Measurements from ENCODE around the gene ZNF292. TPM values are rescaled to one million over a fixed set of nuclear protein-coding genes. Genes with fewer than 3 reads are reported as not detected.

ZNF292 gene
- total RNA-seq, 2 donors from 2014 or later = 30.6 to 56.4 TPM

GRCh38 chr6:87200469-87201175 is 45.3 kb downstream of the ZNF292 start:
- Histone ChIP-seq H3K27ac (no peak overlapping the region), H3K36me3 (no peaks in the 10 kb centered on the region), H3K9me3 (no peaks in the 10 kb centered on the region), H3K4me3 (no peak overlapping the region), H3K27me3 (no peaks in the 10 kb centered on the region), H3K4me1 (no peaks in the 10 kb centered on the region), H3K9ac (ENCODE audit: low read depth in 2 of 2, low read length in 2 of 2) (no peak overlapping the region)
- no peak for DNase-seq
- no peak for TF ChIP-seq CTCF (IDR thresholded peaks at IDR 0.05)
- intact Hi-C loops (cut with DNase I) = no loop called here

DNA sequence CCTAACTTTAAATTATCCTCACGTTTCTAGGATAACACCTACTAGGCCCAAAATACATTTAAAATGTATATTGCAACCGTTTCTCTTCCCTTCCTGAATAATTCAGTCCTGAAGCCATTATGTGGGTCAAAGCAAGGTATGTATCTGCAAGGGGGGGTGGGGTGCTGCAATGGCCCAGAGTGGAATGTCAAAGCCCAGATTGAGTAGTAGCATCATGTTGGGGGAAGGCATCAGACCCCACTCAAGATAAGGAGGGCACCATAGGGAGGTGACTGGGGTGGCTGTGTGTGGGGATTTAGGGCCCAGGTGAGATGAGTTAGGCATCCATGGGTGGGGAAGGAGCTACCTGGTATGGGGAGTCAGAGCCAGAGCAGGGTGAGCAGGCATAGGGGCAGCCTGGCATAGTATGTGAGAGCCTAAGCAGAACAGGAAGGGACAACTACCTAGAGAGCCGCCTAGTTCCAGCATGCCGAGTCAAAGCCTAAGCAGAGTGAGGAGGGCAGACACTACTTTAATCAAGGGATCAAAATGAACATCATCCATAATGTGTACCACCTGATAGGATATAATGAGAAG is 48.2 kb downstream of the ZNF292 start:
- intact Hi-C loops (cut with DNase I) = no loop called here
- TF ChIP-seq CTCF (IDR thresholded peaks at IDR 0.05) = no peak
- H3K9me3 ChIP-seq = no peaks in the 10 kb centered on the region

GRCh38 chr6:87209812-87210211 is 54.4 kb downstream of the ZNF292 start:
- Histone ChIP-seq H3K27me3 (no peaks in the 10 kb centered on the region), H3K27ac (no peak overlapping the region), H3K36me3 (no peaks in the 10 kb centered on the region), H3K4me3 (no peak overlapping the region), H3K4me1 (no peaks in the 10 kb centered on the region), H3K9me3 (no peaks in the 10 kb centered on the region), H3K9ac (ENCODE audit: low read depth in 2 of 2, low read length in 2 of 2) (no peak overlapping the region)
- DNase-seq = no peak
- TF ChIP-seq CTCF (IDR thresholded peaks at IDR 0.05) = no peak
- intact Hi-C loops (cut with DNase I) = no loop called here

More for the DNA sequence above, 48.2 kb downstream of the ZNF292 start:
- no peak overlapping the region for H3K9ac ChIP-seq (ENCODE audit: low read depth in 2 of 2, low read length in 2 of 2)
- no peak overlapping the region for H3K4me3 ChIP-seq
- H3K36me3 ChIP-seq = no peaks in the 10 kb centered on the region
- no peaks in the 10 kb centered on the region for H3K27me3 ChIP-seq
- DNase-seq = no peak
- H3K27ac ChIP-seq = no peak overlapping the region
- no peaks in the 10 kb centered on the region for H3K4me1 ChIP-seq

- intact Hi-C loops (cut with DNase I) = no loop called here
- Histone ChIP-seq H3K27ac (no peak overlapping the region), H3K9me3 (no peaks in the 10 kb centered on the region), H3K4me1 (no peaks in the 10 kb centered on the region), H3K4me3 (no peak overlapping the region), H3K27me3 (no peaks in the 10 kb centered on the region), H3K9ac (ENCODE audit: low read depth in 2 of 2, low read length in 2 of 2) (no peak overlapping the region), H3K36me3 (no peaks in the 10 kb centered on the region)
- no peak for TF ChIP-seq CTCF (IDR thresholded peaks at IDR 0.05)
- no peak for DNase-seq
These were observed 55.6 kb downstream of the ZNF292 start for GRCh38 chr6:87210979-87211378.

DNA sequence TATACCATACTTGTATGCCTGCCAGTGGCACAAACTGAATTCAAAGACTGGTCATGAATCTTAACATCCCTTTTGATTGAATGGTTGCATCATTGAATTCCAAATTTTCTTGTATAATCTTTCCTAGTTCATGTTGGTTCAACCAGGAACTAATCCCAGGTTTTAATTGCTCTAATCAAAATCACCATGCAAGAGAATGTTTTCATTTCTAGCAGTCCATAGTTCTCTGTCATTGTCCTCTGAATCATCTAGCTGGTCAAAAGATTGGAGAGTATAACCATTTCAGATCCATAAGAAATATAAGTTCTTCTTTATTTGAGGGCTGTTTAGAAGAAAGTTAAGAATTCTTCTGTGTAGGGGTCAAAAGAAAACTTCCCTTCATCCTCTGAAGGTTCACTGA is 57.2 kb downstream of the ZNF292 start:
- no peak overlapping the region for H3K27ac ChIP-seq
- H3K4me3 ChIP-seq = no peak overlapping the region
- intact Hi-C loops (cut with DNase I) = no loop called here

More for the DNA sequence above, 57.2 kb downstream of the ZNF292 start:
- H3K9me3 ChIP-seq = no peaks in the 10 kb centered on the region
- no peaks in the 10 kb centered on the region for H3K27me3 ChIP-seq
- no peak overlapping the region for H3K9ac ChIP-seq (ENCODE audit: low read depth in 2 of 2, low read length in 2 of 2)
- TF ChIP-seq CTCF (IDR thresholded peaks at IDR 0.05) = no peak
- H3K36me3 ChIP-seq = no peaks in the 10 kb centered on the region
- DNase-seq = no peak
- no peaks in the 10 kb centered on the region for H3K4me1 ChIP-seq

Data from colonic mucosa (tissue), 4 donors.